ENCODE data around the gene PDE6B.

PDE6B gene

GRCh38 chr4:628821-629635 is 3.7 kb downstream of the PDE6B start:
- Histone ChIP-seq H3K27ac (no peak overlapping the region), H3K36me3 (ENCODE audit: insufficient read depth, low read length) (no peaks in the 10 kb centered on the region), H3K9me3 (ENCODE audit: low read depth, low read length) (no peaks in the 10 kb centered on the region), H3K4me3 (no peak overlapping the region), H3K9ac (ENCODE audit: insufficient read length) (no peak overlapping the region)
- no peak for TF ChIP-seq FOXP2 (optimal IDR thresholded peaks at IDR 0.05; ENCODE audit: control extremely low read depth, extremely low read length, insufficient read depth)
- no peak for TF ChIP-seq POLR2AphosphoS5 (IDR thresholded peaks at IDR 0.05; ENCODE audit: borderline replicate concordance, low read depth, low read length)
- no peak for TF ChIP-seq EZH2 (IDR thresholded peaks at IDR 0.05)
- no peak for DNase-seq (ENCODE audit: low read depth, low spot score)

- Histone ChIP-seq H3K9me3 (ENCODE audit: low read depth, low read length) (no peaks in the 10 kb centered on the region), H3K27ac (no peak overlapping the region)
Measured at GRCh38 chr4:629636-629914, 4.2 kb downstream of the PDE6B start.

GRCh38 chr4:629915-630641 is 4.7 kb downstream of the PDE6B start:
- TF ChIP-seq FOXP2 (optimal IDR thresholded peaks at IDR 0.05; ENCODE audit: control extremely low read depth, extremely low read length, insufficient read depth) (no peak), POLR2AphosphoS5 (IDR thresholded peaks at IDR 0.05; ENCODE audit: borderline replicate concordance, low read depth, low read length) (no peak), EZH2 (IDR thresholded peaks at IDR 0.05) (no peak)
- Histone ChIP-seq H3K9me3 (ENCODE audit: low read depth, low read length) (no peaks in the 10 kb centered on the region), H3K27ac (no peak overlapping the region), H3K36me3 (ENCODE audit: insufficient read depth, low read length) (no peaks in the 10 kb centered on the region), H3K9ac (ENCODE audit: insufficient read length) (no peak overlapping the region), H3K4me3 (no peak overlapping the region)
- DNase-seq (ENCODE audit: low read depth, low spot score): no peak

More at GRCh38 chr4:629636-629914, 4.2 kb downstream of the PDE6B start:
- DNase-seq (ENCODE audit: low read depth, low spot score): no peak
- TF ChIP-seq FOXP2 (optimal IDR thresholded peaks at IDR 0.05; ENCODE audit: control extremely low read depth, extremely low read length, insufficient read depth) (no peak), EZH2 (IDR thresholded peaks at IDR 0.05) (no peak), POLR2AphosphoS5 (IDR thresholded peaks at IDR 0.05; ENCODE audit: borderline replicate concordance, low read depth, low read length) (no peak)
- no peaks in the 10 kb centered on the region for H3K36me3 ChIP-seq (ENCODE audit: insufficient read depth, low read length)
- no peak overlapping the region for H3K4me3 ChIP-seq
- no peak overlapping the region for H3K9ac ChIP-seq (ENCODE audit: insufficient read length)

- TF ChIP-seq EZH2 (IDR thresholded peaks at IDR 0.05): no peak
- no peak for TF ChIP-seq POLR2AphosphoS5 (IDR thresholded peaks at IDR 0.05; ENCODE audit: borderline replicate concordance, low read depth, low read length)
- no peak for TF ChIP-seq FOXP2 (optimal IDR thresholded peaks at IDR 0.05; ENCODE audit: control extremely low read depth, extremely low read length, insufficient read depth)
- Histone ChIP-seq H3K4me3 (no peak overlapping the region), H3K36me3 (ENCODE audit: insufficient read depth, low read length) (no peaks in the 10 kb centered on the region), H3K27ac (no peak overlapping the region), H3K9me3 (ENCODE audit: low read depth, low read length) (no peaks in the 10 kb centered on the region), H3K9ac (ENCODE audit: insufficient read length) (no peak overlapping the region)
- no peak for DNase-seq (ENCODE audit: low read depth, low spot score)
Measured at GRCh38 chr4:630656-631055, 5.3 kb downstream of the PDE6B start.

GRCh38 chr4:632196-632790 is 6.9 kb downstream of the PDE6B start:
- TF ChIP-seq EZH2 (IDR thresholded peaks at IDR 0.05): no peak
- TF ChIP-seq FOXP2 (optimal IDR thresholded peaks at IDR 0.05; ENCODE audit: control extremely low read depth, extremely low read length, insufficient read depth): no peak
- no peak for TF ChIP-seq POLR2AphosphoS5 (IDR thresholded peaks at IDR 0.05; ENCODE audit: borderline replicate concordance, low read depth, low read length)
- H3K36me3 ChIP-seq (ENCODE audit: insufficient read depth, low read length): no peaks in the 10 kb centered on the region
- DNase-seq (ENCODE audit: low read depth, low spot score): no peak
- no peak overlapping the region for H3K27ac ChIP-seq
- no peak overlapping the region for H3K4me3 ChIP-seq
- H3K9ac ChIP-seq (ENCODE audit: insufficient read length): no peak overlapping the region
- no peaks in the 10 kb centered on the region for H3K9me3 ChIP-seq (ENCODE audit: low read depth, low read length)

- H3K27ac ChIP-seq: no peak overlapping the region
- no peaks in the 10 kb centered on the region for H3K36me3 ChIP-seq (ENCODE audit: insufficient read depth, low read length)
- no peak overlapping the region for H3K4me3 ChIP-seq
- H3K9ac ChIP-seq (ENCODE audit: insufficient read length): no peak overlapping the region
- no peaks in the 10 kb centered on the region for H3K9me3 ChIP-seq (ENCODE audit: low read depth, low read length)
- TF ChIP-seq POLR2AphosphoS5 (IDR thresholded peaks at IDR 0.05; ENCODE audit: borderline replicate concordance, low read depth, low read length): no peak
- TF ChIP-seq EZH2 (IDR thresholded peaks at IDR 0.05): no peak
- no peak for DNase-seq (ENCODE audit: low read depth, low spot score)
Measured at GRCh38 chr4:632926-633325, 7.6 kb downstream of the PDE6B start.

GRCh38 chr4:633406-633805 is 8.0 kb downstream of the PDE6B start:
- no peaks in the 10 kb centered on the region for H3K36me3 ChIP-seq (ENCODE audit: insufficient read depth, low read length)
- no peaks in the 10 kb centered on the region for H3K9me3 ChIP-seq (ENCODE audit: low read depth, low read length)
- no peak for DNase-seq (ENCODE audit: low read depth, low spot score)
- H3K27ac ChIP-seq: no peak overlapping the region
- H3K9ac ChIP-seq (ENCODE audit: insufficient read length): no peak overlapping the region
- TF ChIP-seq POLR2AphosphoS5 (IDR thresholded peaks at IDR 0.05; ENCODE audit: borderline replicate concordance, low read depth, low read length) (no peak), FOXP2 (optimal IDR thresholded peaks at IDR 0.05; ENCODE audit: control extremely low read depth, extremely low read length, insufficient read depth) (no peak), EZH2 (IDR thresholded peaks at IDR 0.05) (no peak)
- H3K4me3 ChIP-seq: no peak overlapping the region

GRCh38 chr4:633976-634598 is 8.7 kb downstream of the PDE6B start:
- DNase-seq (ENCODE audit: low read depth, low spot score): no peak
- Histone ChIP-seq H3K9me3 (ENCODE audit: low read depth, low read length) (no peaks in the 10 kb centered on the region), H3K27ac (no peak overlapping the region), H3K36me3 (ENCODE audit: insufficient read depth, low read length) (no peaks in the 10 kb centered on the region), H3K4me3 (no peak overlapping the region), H3K9ac (ENCODE audit: insufficient read length) (no peak overlapping the region)
- TF ChIP-seq FOXP2 (optimal IDR thresholded peaks at IDR 0.05; ENCODE audit: control extremely low read depth, extremely low read length, insufficient read depth) (no peak), EZH2 (IDR thresholded peaks at IDR 0.05) (no peak), POLR2AphosphoS5 (IDR thresholded peaks at IDR 0.05; ENCODE audit: borderline replicate concordance, low read depth, low read length) (no peak)
